Neural progenitor cell (in vitro differentiated cells): ENCODE measurements around the gene ANK3.

Experiments used
- CTCF ChIP-seq: fragments of 200-600 bp; sonication (generic); IDR thresholded peaks from 2 replicates; pipeline ENCODE4 v1.5.1; 2017; ENCODE audit warnings: antibody characterized with exemption, mild to moderate bottlenecking
- EZH2 ChIP-seq: fragments of 200-600 bp; sonication (generic); IDR thresholded peaks from 2 replicates; pipeline ENCODE4 v1.6.1; 2017; ENCODE audit warnings: antibody characterized with exemption, mild to moderate bottlenecking, moderate library complexity

GRCh38 chr10:60144099-60144498, 245.6 kb downstream of the ANK3 start:
- no peak for TF ChIP-seq CTCF
- no peak for TF ChIP-seq EZH2
